ENCODE data around the gene CABP7.

DNA sequence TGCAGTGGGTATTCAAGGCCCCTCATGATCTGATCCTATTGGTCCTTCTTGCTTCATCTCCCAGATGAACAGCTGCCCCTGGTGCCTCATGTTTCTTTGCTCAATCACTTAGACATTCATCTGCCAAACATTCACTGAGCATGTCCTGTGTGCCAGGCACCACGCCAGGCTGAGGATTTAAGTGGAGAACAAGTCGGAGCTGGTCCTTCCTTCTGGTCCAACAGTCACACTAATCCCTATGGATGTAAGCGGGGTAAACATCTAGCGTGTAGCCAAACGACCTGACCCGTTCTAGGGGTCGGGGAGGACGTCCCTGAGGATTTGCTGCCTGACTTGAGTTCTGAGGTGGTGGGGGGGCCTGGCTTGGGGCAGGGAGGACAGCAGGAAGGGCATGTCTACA is 25.1 kb downstream of the CABP7 start:
- no peak for TF ChIP-seq EZH2 (IDR thresholded peaks at IDR 0.05; ENCODE audit: borderline replicate concordance, low read depth, low read length, poor library complexity, severe bottlenecking)
- TF ChIP-seq, protein P1, sequence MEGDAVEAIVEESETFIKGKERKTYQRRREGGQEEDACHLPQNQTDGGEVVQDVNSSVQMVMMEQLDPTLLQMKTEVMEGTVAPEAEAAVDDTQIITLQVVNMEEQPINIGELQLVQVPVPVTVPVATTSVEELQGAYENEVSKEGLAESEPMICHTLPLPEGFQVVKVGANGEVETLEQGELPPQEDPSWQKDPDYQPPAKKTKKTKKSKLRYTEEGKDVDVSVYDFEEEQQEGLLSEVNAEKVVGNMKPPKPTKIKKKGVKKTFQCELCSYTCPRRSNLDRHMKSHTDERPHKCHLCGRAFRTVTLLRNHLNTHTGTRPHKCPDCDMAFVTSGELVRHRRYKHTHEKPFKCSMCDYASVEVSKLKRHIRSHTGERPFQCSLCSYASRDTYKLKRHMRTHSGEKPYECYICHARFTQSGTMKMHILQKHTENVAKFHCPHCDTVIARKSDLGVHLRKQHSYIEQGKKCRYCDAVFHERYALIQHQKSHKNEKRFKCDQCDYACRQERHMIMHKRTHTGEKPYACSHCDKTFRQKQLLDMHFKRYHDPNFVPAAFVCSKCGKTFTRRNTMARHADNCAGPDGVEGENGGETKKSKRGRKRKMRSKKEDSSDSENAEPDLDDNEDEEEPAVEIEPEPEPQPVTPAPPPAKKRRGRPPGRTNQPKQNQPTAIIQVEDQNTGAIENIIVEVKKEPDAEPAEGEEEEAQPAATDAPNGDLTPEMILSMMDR (conservative IDR thresholded peaks at IDR 0.05; ENCODE audit: low read depth, low read length) = no peak

All from A673 (cell line).